Measurements from ENCODE around the gene OR6K2.

DNA sequence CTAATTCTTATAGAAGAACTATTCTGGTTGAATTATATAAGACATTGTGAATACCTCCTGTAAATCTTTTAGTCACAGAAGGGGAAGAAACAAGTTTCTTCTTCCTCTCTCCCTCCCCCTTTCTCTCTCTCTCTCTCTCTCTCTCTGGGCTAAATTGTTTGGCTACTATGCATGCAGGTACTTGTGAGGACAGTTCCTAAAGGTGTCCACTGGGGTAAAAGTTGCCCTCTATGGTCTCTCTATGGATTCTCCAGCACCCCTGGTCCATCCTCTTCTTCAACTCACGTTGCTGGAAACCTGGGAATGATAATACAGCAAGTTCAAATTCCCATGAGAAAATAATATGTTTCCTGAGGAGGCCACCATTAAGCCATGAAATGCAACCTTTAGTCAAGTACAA lies 14.3 kb upstream of the OR6K2 start:
- TF ChIP-seq, protein P1, sequence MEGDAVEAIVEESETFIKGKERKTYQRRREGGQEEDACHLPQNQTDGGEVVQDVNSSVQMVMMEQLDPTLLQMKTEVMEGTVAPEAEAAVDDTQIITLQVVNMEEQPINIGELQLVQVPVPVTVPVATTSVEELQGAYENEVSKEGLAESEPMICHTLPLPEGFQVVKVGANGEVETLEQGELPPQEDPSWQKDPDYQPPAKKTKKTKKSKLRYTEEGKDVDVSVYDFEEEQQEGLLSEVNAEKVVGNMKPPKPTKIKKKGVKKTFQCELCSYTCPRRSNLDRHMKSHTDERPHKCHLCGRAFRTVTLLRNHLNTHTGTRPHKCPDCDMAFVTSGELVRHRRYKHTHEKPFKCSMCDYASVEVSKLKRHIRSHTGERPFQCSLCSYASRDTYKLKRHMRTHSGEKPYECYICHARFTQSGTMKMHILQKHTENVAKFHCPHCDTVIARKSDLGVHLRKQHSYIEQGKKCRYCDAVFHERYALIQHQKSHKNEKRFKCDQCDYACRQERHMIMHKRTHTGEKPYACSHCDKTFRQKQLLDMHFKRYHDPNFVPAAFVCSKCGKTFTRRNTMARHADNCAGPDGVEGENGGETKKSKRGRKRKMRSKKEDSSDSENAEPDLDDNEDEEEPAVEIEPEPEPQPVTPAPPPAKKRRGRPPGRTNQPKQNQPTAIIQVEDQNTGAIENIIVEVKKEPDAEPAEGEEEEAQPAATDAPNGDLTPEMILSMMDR (IDR thresholded peaks at IDR 0.05): no peak
- TF ChIP-seq POLR2A (IDR thresholded peaks at IDR 0.05): no peak
